Suprapubic skin (tissue), 4 donors: ENCODE data around the gene TLCD5. TPM values are rescaled to one million over a fixed set of nuclear protein-coding genes. Genes with fewer than 3 reads are reported as not detected.

Experiments used
- DNase-seq, 2 donors: peaks; one replicate each; pipeline ENCODE4 v3.0.0-alpha.2; 2019; ENCODE audit warnings: low spot score in 2 of 2
- H3K27ac ChIP-seq: fragments of 200-600 bp; sonication (generic); one replicate; pipeline ENCODE4 v1.5.1; 2019
- H3K27me3 ChIP-seq: fragments of 200-600 bp; sonication (generic); one replicate; pipeline ENCODE4 v1.5.1; 2019
- H3K36me3 ChIP-seq: fragments of 200-600 bp; sonication (generic); one replicate; pipeline ENCODE4 v1.5.1; 2019
- H3K4me1 ChIP-seq: fragments of 200-600 bp; sonication (generic); one replicate; pipeline ENCODE4 v1.5.1; 2019
- H3K4me3 ChIP-seq: fragments of 200-600 bp; sonication (generic); one replicate; pipeline ENCODE4 v1.5.1; 2019; ENCODE audit warnings: mild to moderate bottlenecking
- H3K9me3 ChIP-seq: fragments of 200-600 bp; sonication (generic); one replicate; pipeline ENCODE4 v1.5.1; 2019
- EP300 ChIP-seq: sonication (generic); formaldehyde crosslinking; IDR thresholded peaks from one replicate; pipeline ENCODE4 v1.6.1; 2017; ENCODE audit warnings: antibody characterized with exemption
- POLR2A ChIP-seq, 2 donors: fragments of 450-650 bp; IDR thresholded peaks; one replicate each; pipeline ENCODE4 v1.6.1; 2017; ENCODE audit warnings: antibody characterized with exemption in 2 of 2, mild to moderate bottlenecking in 2 of 2, moderate library complexity in 2 of 2
- POLR2AphosphoS5 ChIP-seq, 3 donors: sonication (generic); formaldehyde crosslinking; IDR thresholded peaks; one replicate each; pipeline ENCODE4 v1.6.1; 2017; ENCODE audit warnings: antibody characterized with exemption in 3 of 3
- WGBS: methylation state at CpG from one replicate; pipeline ENCODE4 v1.1.5; 2018; 5-methylcytosine and 5-hydroxymethylcytosine counted together
- total RNA-seq, 4 donors: library from RNA; depleted of rRNA; stranded (reverse); fragments of >200 nt; gene quantifications; one replicate each; pipeline ENCODE4 v1.1.0, GENCODE V29; 2016
- TF ChIP-seq, protein P1 (sequence below), 2 donors: fragments of 200-600 bp in 1 of 2; fragments of 450-650 bp in 1 of 2; sonication (generic) in 1 of 2; IDR thresholded peaks; one replicate each; pipeline ENCODE4 v1.5.1; 2016 to 2019; ENCODE audit warnings: antibody characterized with exemption in 2 of 2, mild to moderate bottlenecking in 1 of 2, moderate library complexity in 1 of 2

The TLCD5 gene
- total RNA-seq, 4 donors from 2014 or later, result 0.83 to 2.3 (median 1.5) TPM

DNA sequence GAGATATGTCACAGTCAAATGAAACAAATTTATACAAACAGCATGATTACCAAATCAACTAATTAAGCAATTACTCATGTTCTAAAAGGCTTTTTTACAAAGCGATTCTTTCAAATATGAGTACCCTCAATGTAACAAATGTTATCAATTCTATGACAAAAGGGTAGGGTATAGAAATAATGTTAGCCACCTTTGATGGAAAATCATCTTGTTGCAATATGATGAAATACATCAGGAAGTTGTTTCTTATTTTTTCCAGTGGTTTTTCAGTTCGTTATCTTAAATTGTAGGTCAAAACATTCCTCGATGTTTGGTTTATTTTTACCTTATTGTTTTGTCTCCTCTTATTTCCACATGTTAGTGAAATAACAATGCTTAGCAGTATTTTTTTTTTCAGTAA, 17.6 kb downstream of the TLCD5 start:
- WGBS, result 76% methylated on average over 3 of the region's 3 CpGs

DNA sequence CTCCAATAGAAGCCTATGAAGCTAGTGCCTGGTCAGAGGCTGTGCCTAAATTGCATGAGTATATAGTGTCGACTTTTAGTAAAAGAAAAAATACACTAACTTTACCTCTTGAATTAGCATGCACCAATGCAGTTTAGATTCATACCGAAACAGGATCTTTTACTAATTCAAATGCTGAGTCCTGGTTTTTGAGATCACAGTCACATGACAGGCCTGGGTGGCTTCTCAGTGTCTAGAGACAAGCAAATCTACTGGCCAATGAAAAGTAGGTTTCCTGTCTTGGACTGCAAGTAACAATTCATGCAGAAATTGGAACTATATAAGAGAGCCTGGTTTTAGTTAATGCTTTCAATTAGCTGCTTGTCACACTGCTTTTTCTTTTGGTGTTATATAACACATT, 18.3 kb downstream of the TLCD5 start:
- Histone ChIP-seq H3K27ac (no peak overlapping the region), H3K27me3 (no peaks in the 10 kb centered on the region), H3K36me3 (no peaks in the 10 kb centered on the region), H3K4me3 (no peak overlapping the region), H3K4me1 (peaks cover 92% of the 10 kb centered on the region), H3K9me3 (no peaks in the 10 kb centered on the region)
- WGBS, result 46% methylated on average over 2 of the region's 2 CpGs
- no peak for DNase-seq
- TF ChIP-seq EP300 (no peak), POLR2A (IDR thresholded peaks at IDR 0.05) (no peak), POLR2AphosphoS5 (IDR thresholded peaks at IDR 0.05) (no peak)
- TF ChIP-seq, protein P1, sequence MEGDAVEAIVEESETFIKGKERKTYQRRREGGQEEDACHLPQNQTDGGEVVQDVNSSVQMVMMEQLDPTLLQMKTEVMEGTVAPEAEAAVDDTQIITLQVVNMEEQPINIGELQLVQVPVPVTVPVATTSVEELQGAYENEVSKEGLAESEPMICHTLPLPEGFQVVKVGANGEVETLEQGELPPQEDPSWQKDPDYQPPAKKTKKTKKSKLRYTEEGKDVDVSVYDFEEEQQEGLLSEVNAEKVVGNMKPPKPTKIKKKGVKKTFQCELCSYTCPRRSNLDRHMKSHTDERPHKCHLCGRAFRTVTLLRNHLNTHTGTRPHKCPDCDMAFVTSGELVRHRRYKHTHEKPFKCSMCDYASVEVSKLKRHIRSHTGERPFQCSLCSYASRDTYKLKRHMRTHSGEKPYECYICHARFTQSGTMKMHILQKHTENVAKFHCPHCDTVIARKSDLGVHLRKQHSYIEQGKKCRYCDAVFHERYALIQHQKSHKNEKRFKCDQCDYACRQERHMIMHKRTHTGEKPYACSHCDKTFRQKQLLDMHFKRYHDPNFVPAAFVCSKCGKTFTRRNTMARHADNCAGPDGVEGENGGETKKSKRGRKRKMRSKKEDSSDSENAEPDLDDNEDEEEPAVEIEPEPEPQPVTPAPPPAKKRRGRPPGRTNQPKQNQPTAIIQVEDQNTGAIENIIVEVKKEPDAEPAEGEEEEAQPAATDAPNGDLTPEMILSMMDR (IDR thresholded peaks at IDR 0.05), result no peak

More for the DNA sequence above, 17.6 kb downstream of the TLCD5 start:
- no peak for DNase-seq
- no peaks in the 10 kb centered on the region for H3K9me3 ChIP-seq
- no peaks in the 10 kb centered on the region for H3K27me3 ChIP-seq
- peaks cover 90% of the 10 kb centered on the region for H3K4me1 ChIP-seq
- H3K27ac ChIP-seq, result no peak overlapping the region
- H3K36me3 ChIP-seq, result no peaks in the 10 kb centered on the region
- TF ChIP-seq POLR2A (IDR thresholded peaks at IDR 0.05) (no peak), POLR2AphosphoS5 (IDR thresholded peaks at IDR 0.05) (no peak), EP300 (no peak)
- TF ChIP-seq, protein P1 (IDR thresholded peaks at IDR 0.05), result no peak
- H3K4me3 ChIP-seq, result no peak overlapping the region

DNA sequence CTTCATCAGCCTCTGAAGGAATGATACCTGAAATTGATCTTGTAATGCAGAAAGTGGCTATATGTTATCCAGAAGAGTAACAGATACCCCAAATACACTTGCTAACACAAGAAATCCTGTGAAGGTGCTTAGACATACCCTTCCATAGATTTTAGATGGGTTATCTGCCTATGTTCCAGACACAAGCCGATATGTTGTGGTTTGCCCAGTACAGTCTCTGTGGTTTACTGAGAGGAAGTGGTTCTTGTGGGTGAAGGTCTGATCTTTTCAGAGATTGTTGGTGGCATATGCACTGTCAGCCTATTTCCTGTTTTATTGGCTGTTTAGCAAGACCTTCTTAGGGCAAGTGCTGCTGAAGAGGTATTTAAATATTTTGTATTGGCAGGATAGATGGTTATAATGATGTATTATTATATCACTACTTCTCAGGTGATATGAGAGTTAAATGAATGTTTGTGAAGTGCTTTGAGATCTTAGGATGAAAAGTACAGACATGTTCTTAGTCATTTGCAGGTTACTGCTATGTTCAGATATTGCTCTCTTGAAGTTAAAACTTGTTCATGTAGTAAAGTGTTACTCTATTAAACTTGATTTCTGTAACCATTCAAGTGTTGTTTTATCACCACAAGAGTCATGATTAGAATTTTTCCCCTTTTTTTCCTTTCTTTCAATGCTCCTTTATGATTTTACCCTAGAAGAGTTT, 19.4 kb downstream of the TLCD5 start:
- 50% methylated on average over 1 of the region's 1 CpG for WGBS
- Histone ChIP-seq H3K27ac (no peak overlapping the region), H3K4me1 (peaks cover 88% of the 10 kb centered on the region), H3K36me3 (no peaks in the 10 kb centered on the region), H3K4me3 (no peak overlapping the region), H3K9me3 (no peaks in the 10 kb centered on the region), H3K27me3 (no peaks in the 10 kb centered on the region)
- TF ChIP-seq EP300, result no peak
- TF ChIP-seq, protein P1 (IDR thresholded peaks at IDR 0.05), result no peak
- no peak for TF ChIP-seq POLR2A (IDR thresholded peaks at IDR 0.05)
- DNase-seq, result no peak

DNA sequence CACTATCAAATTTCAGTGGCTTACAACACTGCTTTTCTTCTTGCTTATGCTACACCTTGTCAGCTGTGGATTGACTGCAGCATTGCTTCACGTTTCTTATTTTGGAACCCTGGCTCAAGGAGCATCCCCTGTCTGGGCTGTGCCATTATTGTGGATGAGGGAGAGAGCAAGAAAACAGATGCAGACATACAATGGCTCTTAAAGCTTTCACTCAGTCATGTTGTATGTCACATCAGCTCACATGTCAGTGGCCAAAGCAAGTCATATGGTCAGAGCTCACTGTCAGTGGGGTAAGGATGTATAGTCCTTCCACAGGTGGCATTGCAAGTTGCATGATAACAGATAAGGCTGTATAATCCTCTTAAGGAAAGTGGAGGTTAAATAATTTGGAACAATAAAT, 21.1 kb downstream of the TLCD5 start:
- 36% methylated on average over 1 of the region's 1 CpG for WGBS
- TF ChIP-seq POLR2A (IDR thresholded peaks at IDR 0.05), result no peak
- TF ChIP-seq POLR2AphosphoS5 (IDR thresholded peaks at IDR 0.05), result no peak
- no peak for TF ChIP-seq EP300
- TF ChIP-seq, protein P1 (IDR thresholded peaks at IDR 0.05), result no peak
- H3K4me1 ChIP-seq, result peaks cover 74% of the 10 kb centered on the region
- H3K27me3 ChIP-seq, result no peaks in the 10 kb centered on the region
- H3K27ac ChIP-seq, result no peak overlapping the region
- no peak overlapping the region for H3K4me3 ChIP-seq
- H3K9me3 ChIP-seq, result no peaks in the 10 kb centered on the region
- no peak for DNase-seq
- no peaks in the 10 kb centered on the region for H3K36me3 ChIP-seq

DNA sequence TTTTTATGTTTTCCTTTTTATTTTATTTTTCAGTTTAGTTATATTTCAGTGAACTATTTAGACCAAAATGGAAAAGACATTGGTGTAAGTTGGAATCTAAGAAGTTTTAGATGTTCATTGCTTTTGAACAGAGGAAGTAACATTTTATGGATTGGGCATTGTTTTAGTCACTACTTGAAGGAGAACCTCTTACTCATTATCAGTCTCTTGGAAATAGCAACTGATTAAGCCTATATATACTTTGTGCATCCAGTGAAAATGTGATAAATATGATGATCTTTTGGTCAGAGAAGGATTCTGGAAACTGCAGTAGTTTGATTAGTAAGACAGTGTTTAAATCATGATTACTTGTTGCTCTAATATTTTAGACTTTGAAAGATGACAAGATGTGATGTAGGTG, 25.5 kb downstream of the TLCD5 start:
- no peaks in the 10 kb centered on the region for H3K27me3 ChIP-seq
- no peak overlapping the region for H3K4me3 ChIP-seq
- no peaks in the 10 kb centered on the region for H3K36me3 ChIP-seq
- TF ChIP-seq POLR2A (IDR thresholded peaks at IDR 0.05) (no peak), POLR2AphosphoS5 (IDR thresholded peaks at IDR 0.05) (no peak), EP300 (no peak)
- TF ChIP-seq, protein P1 (IDR thresholded peaks at IDR 0.05), result no peak
- DNase-seq, result no peak
- no peak overlapping the region for H3K27ac ChIP-seq
- no peaks in the 10 kb centered on the region for H3K9me3 ChIP-seq
- peaks cover 65% of the 10 kb centered on the region for H3K4me1 ChIP-seq
